ENCODE data around the gene EBI3. TPM values are rescaled to one million over a fixed set of nuclear protein-coding genes. Genes with fewer than 3 reads are reported as not detected.
A peak's percentile ranks its signal among the peaks of the same experiment; 100 is the strongest.

EBI3 gene
- total and polyA plus RNA-seq, 2 of the 8 experiments (the other 6 are each of a cell fraction or from before 2014, with no cell fraction given): 0.99 to 8.4 TPM

DNA sequence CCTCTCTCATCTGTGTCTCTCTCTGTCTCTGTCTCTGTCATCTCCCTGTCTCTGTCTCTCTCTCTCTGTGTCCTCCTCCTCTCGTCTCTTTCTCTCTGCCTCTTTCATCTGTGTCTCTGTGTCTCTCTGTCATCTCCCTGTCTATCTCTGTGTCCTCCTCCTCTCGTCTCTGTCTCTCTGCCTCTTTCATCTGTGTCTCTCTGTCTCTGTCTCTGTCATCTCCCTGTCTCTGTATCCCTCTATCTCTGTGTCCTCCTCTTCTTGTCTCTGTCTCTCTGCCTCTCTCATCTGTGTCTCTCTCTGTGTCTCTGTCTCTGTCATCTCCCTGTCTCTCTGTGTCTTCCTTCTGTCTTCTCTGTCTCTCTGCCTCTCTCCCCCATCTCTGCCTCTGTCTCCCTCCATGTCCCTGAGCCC, 551 bp upstream of the EBI3 start:
- H4K8ac ChIP-seq (ENCODE audit: extremely low read depth, insufficient read depth, low read length): no peak overlapping the region
- no peak overlapping the region for H3K14ac ChIP-seq (ENCODE audit: insufficient read length)
- H3K18ac ChIP-seq (ENCODE audit: extremely low read depth, low read length): no peak overlapping the region
- peak overlapping the region; percentile 39; the same call in 1 of the 2 replicates for H2AK5ac ChIP-seq (ENCODE audit: low read depth, low read length)
- H3K27ac ChIP-seq (ENCODE audit: low read depth, low read length): no peak overlapping the region
- no peaks in the 10 kb centered on the region for H3K36me3 ChIP-seq (ENCODE audit: control insufficient read depth in 2 of 4, insufficient read depth in 4 of 4, low read length in 3 of 4)
- H2BK20ac ChIP-seq (ENCODE audit: low read length): 0 out of 2 replicates have a peak overlapping the region, but pooled peaks have one; percentile 61
- WGBS, 2 experiments (ENCODE audit: extremely low coverage in 1 of 2, insufficient coverage in 1 of 2, insufficient read length in 1 of 2, insufficient replicate concordance in 2 of 2, low coverage in 1 of 2, low lambda C conversion rate in 2 of 2, missing lambda C conversion rate in 1 of 2): 76% methylated on average over 2 of the region's 2 CpGs; no CpG with 5 or more reads in 1 of the 2 experiments
- peak overlapping the region in 3 of 4 experiments; percentile 11 to 38 (median 20); a peak in 4 of 8 replicates for H3K4me3 ChIP-seq (ENCODE audit: extremely low read depth in 1 of 4, insufficient read depth in 2 of 4, low read depth in 3 of 4, low read length in 4 of 4)
- no peak overlapping the region for H3K23ac ChIP-seq (ENCODE audit: insufficient read length)
- H4K91ac ChIP-seq (replicated peaks; ENCODE audit: insufficient read length, low read length): peak overlapping the region; percentile 73
- DNase-seq (ENCODE audit: low read depth in 1 of 2, low spot score in 2 of 2) (no peak), FAIRE-seq (no peak)
- no peaks in the 10 kb centered on the region for H3K9me3 ChIP-seq (ENCODE audit: insufficient read depth in 2 of 2, low read depth in 1 of 2, low read length in 1 of 2)
- peak overlapping the region; percentile 24; the same call in 1 of the 2 replicates for H2AFZ ChIP-seq (ENCODE audit: low read length)
- H3K23me2 ChIP-seq (ENCODE audit: low read depth, low read length): no peaks in the 10 kb centered on the region; the same call in 1 of the 2 replicates
- H3K9ac ChIP-seq (replicated peaks in 1 of 4; ENCODE audit: extremely low read depth in 1 of 4, low read depth in 3 of 4, low read length in 3 of 4): no peak overlapping the region
- POLR2A ChIA-PET (ENCODE audit: partially characterized antibody): no interaction called here
- H2BK12ac ChIP-seq (ENCODE audit: low read depth, low read length): peak overlapping the region; percentile 50; the same call in 1 of the 2 replicates
- H3K79me2 ChIP-seq (ENCODE audit: control insufficient read depth in 1 of 2, insufficient read depth in 2 of 2, low read length in 2 of 2): no peaks in the 10 kb centered on the region
- no peak overlapping the region for H3K56ac ChIP-seq (replicated peaks; ENCODE audit: insufficient read length, low read depth, low read length)
- H3K79me1 ChIP-seq (ENCODE audit: low read depth, low read length): no peaks in the 10 kb centered on the region
- peak overlapping the region; percentile 1 to 58; a peak in 3 of 4 replicates for H3K4me2 ChIP-seq (ENCODE audit: insufficient read depth in 1 of 2, low read depth in 2 of 2, low read length in 2 of 2)
- no peaks in the 10 kb centered on the region for H4K20me1 ChIP-seq (replicated peaks in 1 of 2; ENCODE audit: control insufficient read depth in 1 of 2, insufficient read depth in 2 of 2, low read length in 2 of 2)
- no peak for TF ChIP-seq TEAD4 (IDR thresholded peaks at IDR 0.05; ENCODE audit: low read depth, low read length)
- TF ChIP-seq KDM4A (IDR thresholded peaks at IDR 0.05; ENCODE audit: low read depth, low read length, severe bottlenecking): no peak
- no peak for TF ChIP-seq RXRA (IDR thresholded peaks at IDR 0.05; ENCODE audit: insufficient read depth, low read depth, low read length)
- no peak for TF ChIP-seq CREB1 (IDR thresholded peaks at IDR 0.05)
- no peak for TF ChIP-seq SIX5 (IDR thresholded peaks at IDR 0.05; ENCODE audit: low read depth, low read length)
- TF ChIP-seq, protein P1, sequence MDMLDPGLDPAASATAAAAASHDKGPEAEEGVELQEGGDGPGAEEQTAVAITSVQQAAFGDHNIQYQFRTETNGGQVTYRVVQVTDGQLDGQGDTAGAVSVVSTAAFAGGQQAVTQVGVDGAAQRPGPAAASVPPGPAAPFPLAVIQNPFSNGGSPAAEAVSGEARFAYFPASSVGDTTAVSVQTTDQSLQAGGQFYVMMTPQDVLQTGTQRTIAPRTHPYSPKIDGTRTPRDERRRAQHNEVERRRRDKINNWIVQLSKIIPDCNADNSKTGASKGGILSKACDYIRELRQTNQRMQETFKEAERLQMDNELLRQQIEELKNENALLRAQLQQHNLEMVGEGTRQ (IDR thresholded peaks at IDR 0.05; ENCODE audit: low read length): no peak
- no peak for TF ChIP-seq SIRT6 (IDR thresholded peaks at IDR 0.05; ENCODE audit: low read length)
- TF ChIP-seq PHF8 (conservative IDR thresholded peaks at IDR 0.05; ENCODE audit: low read depth, low read length): no peak
- no peaks in the 10 kb centered on the region for H3K27me3 ChIP-seq (replicated peaks in 1 of 4; ENCODE audit: control insufficient read depth in 3 of 4, extremely low read depth in 1 of 4, insufficient read depth in 3 of 4, low read length in 3 of 4)
- no peak overlapping the region for H2BK120ac ChIP-seq (replicated peaks; ENCODE audit: low read depth, low read length)
- peaks cover 0 to 7% (median 3%) of the 10 kb centered on the region in 4 experiments; a peak in 3 of 7 replicates for H3K4me1 ChIP-seq (replicated peaks in 1 of 4; ENCODE audit: control insufficient read depth in 3 of 4, insufficient read depth in 4 of 4, low read length in 3 of 4)
- H2BK15ac ChIP-seq (ENCODE audit: low read length): peak overlapping the region; percentile 19; the same call in 1 of the 2 replicates
- CTCF ChIA-PET (ENCODE audit: partially characterized antibody): no interaction called here
- no peak overlapping the region for H4K5ac ChIP-seq (ENCODE audit: insufficient read length, low read depth, low read length)
- H2BK5ac ChIP-seq (ENCODE audit: low read depth, low read length): peak overlapping the region; percentile 52; the same call in 1 of the 2 replicates
- H3K4ac ChIP-seq (replicated peaks; ENCODE audit: insufficient read length, low read depth, low read length): peak overlapping the region; percentile 60

All from H1 (cell line).